ENCODE results near the gene FCRLB. TPM values are rescaled to one million over a fixed set of nuclear protein-coding genes. Genes with fewer than 3 reads are reported as not detected.

Gene FCRLB
- polyA plus RNA-seq, 2 of the 4 experiments (the other 2 are of a cell fraction) = 0.48 to 0.75 TPM

DNA sequence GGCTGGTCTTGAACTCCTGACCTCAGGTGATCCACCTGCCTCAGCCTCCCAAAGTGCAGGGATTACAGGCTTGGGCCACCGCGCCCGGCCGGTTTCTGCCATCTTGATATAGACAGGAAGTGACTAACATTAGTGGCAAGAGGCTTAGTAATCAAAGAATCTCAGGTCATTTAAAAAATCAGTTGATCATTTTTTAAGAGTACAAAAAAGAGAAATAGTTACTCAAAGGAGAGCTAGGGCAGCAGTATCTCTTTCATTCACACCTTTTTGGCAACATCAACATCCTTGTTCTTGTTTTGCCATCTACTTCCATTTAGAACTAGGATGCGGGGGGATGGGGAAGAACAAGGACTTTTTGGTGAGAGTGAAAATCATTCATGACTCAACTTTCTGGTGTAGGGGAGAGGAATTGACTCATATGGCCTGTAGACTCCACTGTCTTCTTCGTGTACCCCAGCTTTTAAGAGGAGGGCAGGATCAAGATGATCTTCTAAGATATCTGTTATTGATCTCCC lies 8.8 kb downstream of the FCRLB start:
- no peak for TF ChIP-seq POLR2AphosphoS2 (conservative IDR thresholded peaks at IDR 0.05; ENCODE audit: low read length)
- TF ChIP-seq, protein P1, sequence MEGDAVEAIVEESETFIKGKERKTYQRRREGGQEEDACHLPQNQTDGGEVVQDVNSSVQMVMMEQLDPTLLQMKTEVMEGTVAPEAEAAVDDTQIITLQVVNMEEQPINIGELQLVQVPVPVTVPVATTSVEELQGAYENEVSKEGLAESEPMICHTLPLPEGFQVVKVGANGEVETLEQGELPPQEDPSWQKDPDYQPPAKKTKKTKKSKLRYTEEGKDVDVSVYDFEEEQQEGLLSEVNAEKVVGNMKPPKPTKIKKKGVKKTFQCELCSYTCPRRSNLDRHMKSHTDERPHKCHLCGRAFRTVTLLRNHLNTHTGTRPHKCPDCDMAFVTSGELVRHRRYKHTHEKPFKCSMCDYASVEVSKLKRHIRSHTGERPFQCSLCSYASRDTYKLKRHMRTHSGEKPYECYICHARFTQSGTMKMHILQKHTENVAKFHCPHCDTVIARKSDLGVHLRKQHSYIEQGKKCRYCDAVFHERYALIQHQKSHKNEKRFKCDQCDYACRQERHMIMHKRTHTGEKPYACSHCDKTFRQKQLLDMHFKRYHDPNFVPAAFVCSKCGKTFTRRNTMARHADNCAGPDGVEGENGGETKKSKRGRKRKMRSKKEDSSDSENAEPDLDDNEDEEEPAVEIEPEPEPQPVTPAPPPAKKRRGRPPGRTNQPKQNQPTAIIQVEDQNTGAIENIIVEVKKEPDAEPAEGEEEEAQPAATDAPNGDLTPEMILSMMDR (IDR thresholded peaks at IDR 0.05) = no peak
- no peak for TF ChIP-seq HOXB13 (CRISPR knock-in tag; IDR thresholded peaks at IDR 0.05; ENCODE audit: low read depth)
- no peak for TF ChIP-seq EHF (CRISPR knock-in tag; IDR thresholded peaks at IDR 0.05)
- no peak for TF ChIP-seq FOSB (CRISPR knock-in tag; IDR thresholded peaks at IDR 0.05)
- TF ChIP-seq, protein P2, sequence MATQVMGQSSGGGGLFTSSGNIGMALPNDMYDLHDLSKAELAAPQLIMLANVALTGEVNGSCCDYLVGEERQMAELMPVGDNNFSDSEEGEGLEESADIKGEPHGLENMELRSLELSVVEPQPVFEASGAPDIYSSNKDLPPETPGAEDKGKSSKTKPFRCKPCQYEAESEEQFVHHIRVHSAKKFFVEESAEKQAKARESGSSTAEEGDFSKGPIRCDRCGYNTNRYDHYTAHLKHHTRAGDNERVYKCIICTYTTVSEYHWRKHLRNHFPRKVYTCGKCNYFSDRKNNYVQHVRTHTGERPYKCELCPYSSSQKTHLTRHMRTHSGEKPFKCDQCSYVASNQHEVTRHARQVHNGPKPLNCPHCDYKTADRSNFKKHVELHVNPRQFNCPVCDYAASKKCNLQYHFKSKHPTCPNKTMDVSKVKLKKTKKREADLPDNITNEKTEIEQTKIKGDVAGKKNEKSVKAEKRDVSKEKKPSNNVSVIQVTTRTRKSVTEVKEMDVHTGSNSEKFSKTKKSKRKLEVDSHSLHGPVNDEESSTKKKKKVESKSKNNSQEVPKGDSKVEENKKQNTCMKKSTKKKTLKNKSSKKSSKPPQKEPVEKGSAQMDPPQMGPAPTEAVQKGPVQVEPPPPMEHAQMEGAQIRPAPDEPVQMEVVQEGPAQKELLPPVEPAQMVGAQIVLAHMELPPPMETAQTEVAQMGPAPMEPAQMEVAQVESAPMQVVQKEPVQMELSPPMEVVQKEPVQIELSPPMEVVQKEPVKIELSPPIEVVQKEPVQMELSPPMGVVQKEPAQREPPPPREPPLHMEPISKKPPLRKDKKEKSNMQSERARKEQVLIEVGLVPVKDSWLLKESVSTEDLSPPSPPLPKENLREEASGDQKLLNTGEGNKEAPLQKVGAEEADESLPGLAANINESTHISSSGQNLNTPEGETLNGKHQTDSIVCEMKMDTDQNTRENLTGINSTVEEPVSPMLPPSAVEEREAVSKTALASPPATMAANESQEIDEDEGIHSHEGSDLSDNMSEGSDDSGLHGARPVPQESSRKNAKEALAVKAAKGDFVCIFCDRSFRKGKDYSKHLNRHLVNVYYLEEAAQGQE (IDR thresholded peaks at IDR 0.05) = no peak
- no peak for TF ChIP-seq EHMT2 (IDR thresholded peaks at IDR 0.05; ENCODE audit: low read depth)
- no peak for TF ChIP-seq BCL3 (IDR thresholded peaks at IDR 0.05)
- TF ChIP-seq SMC3 (IDR thresholded peaks at IDR 0.05) = no peak
- TF ChIP-seq NPAS2 (CRISPR knock-in tag; IDR thresholded peaks at IDR 0.05; ENCODE audit: borderline replicate concordance) = no peak
- TF ChIP-seq RNF2 (IDR thresholded peaks at IDR 0.05; ENCODE audit: borderline replicate concordance, low read depth) = no peak
- no peak for TF ChIP-seq NFE2L2 (conservative IDR thresholded peaks at IDR 0.05; ENCODE audit: low read length)
- TF ChIP-seq CBX8 (IDR thresholded peaks at IDR 0.05) = no peak
- no peak for TF ChIP-seq KDM1A (IDR thresholded peaks at IDR 0.05; ENCODE audit: low read depth)
- no peak for TF ChIP-seq POLR2A (IDR thresholded peaks at IDR 0.05; ENCODE audit: low read length)
- no peak for TF ChIP-seq BHLHE40 (IDR thresholded peaks at IDR 0.05; ENCODE audit: low read depth, low read length)
- ATAC-seq = no peak
- no peak for DNase-seq (ENCODE audit: low read depth in 1 of 2, low spot score in 1 of 2)
- no peaks in the 10 kb centered on the region for H3K9me3 ChIP-seq
- ChIA-PET CTCF (interaction anchor here (6.4 kb wide), 1 partner anchor 9 kb away, joined by 80 read pairs; no protein-coding TSS in a partner anchor), POLR2A (interaction anchor here (0.5 kb wide), 1 partner anchor 42 kb away, joined by 5 read pairs; no protein-coding TSS in a partner anchor)
- H3K4me1 ChIP-seq = peaks cover 18% of the 10 kb centered on the region; the same call in 2 of the 3 replicates
- no peak overlapping the region for H3K4me2 ChIP-seq
- no peak overlapping the region for H3K27ac ChIP-seq
- no peak overlapping the region for H3K4me3 ChIP-seq
- 59% methylated on average over 6 of the region's 6 CpGs for WGBS (ENCODE audit: missing lambda C conversion rate)
- FAIRE-seq = no peak

GRCh38 chr1:161731241-161731640 lies 9.9 kb downstream of the FCRLB start:
- CTCF ChIA-PET = interaction anchor here (6.4 kb wide), 1 partner anchor 7 kb away, joined by 80 read pairs; no protein-coding TSS in a partner anchor

More at GRCh38 chr1:161731241-161731640, 9.9 kb downstream of the FCRLB start:
- Histone ChIP-seq H3K27ac (no peak overlapping the region), H3K4me1 (peaks cover 20% of the 10 kb centered on the region), H3K4me2 (no peak overlapping the region), H3K4me3 (no peak overlapping the region), H3K9me3 (no peaks in the 10 kb centered on the region)
- FAIRE-seq (no peak), ATAC-seq (no peak), DNase-seq (ENCODE audit: low read depth in 1 of 2, low spot score in 1 of 2) (no peak)
- TF ChIP-seq FOSB (CRISPR knock-in tag; IDR thresholded peaks at IDR 0.05) (no peak), RARB (CRISPR knock-in tag; IDR thresholded peaks at IDR 0.05) (no peak), RCOR1 (IDR thresholded peaks at IDR 0.05; ENCODE audit: low read depth, low read length) (no peak), SMC3 (IDR thresholded peaks at IDR 0.05) (no peak), HEYL (CRISPR knock-in tag; IDR thresholded peaks at IDR 0.05) (no peak), FOSL2 (IDR thresholded peaks at IDR 0.05) (no peak), FOSL2 (CRISPR knock-in tag; IDR thresholded peaks at IDR 0.05) (no peak), HOXB5 (CRISPR knock-in tag; IDR thresholded peaks at IDR 0.05) (no peak), KDM5A (IDR thresholded peaks at IDR 0.05) (no peak), RAD21 (conservative IDR thresholded peaks at IDR 0.05 in 1 of 2, IDR thresholded peaks at IDR 0.05 in 1 of 2) (no peak), CBX8 (IDR thresholded peaks at IDR 0.05) (no peak), GATA3 (IDR thresholded peaks at IDR 0.05; ENCODE audit: borderline replicate concordance) (no peak), E2F6 (IDR thresholded peaks at IDR 0.05; ENCODE audit: borderline replicate concordance, low read depth) (no peak)
- TF ChIP-seq, protein P1 (IDR thresholded peaks at IDR 0.05) = no peak
- TF ChIP-seq, protein P3, sequence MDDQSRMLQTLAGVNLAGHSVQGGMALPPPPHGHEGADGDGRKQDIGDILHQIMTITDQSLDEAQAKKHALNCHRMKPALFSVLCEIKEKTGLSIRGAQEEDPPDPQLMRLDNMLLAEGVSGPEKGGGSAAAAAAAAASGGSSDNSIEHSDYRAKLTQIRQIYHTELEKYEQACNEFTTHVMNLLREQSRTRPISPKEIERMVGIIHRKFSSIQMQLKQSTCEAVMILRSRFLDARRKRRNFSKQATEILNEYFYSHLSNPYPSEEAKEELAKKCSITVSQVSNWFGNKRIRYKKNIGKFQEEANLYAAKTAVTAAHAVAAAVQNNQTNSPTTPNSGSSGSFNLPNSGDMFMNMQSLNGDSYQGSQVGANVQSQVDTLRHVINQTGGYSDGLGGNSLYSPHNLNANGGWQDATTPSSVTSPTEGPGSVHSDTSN (IDR thresholded peaks at IDR 0.05) = no peak
- WGBS (ENCODE audit: missing lambda C conversion rate) = 72% methylated on average over 6 of the region's 6 CpGs
- POLR2A ChIA-PET = no interaction called here

All from A549 (cell line).